OCI-LY1 (cell line): ENCODE results near the gene RANBP1.

Experiments used
- EZH2 ChIP-seq: fragments of 200-600 bp; sonication (generic), shearing (Covaris generic); IDR thresholded peaks from 2 replicates; pipeline ENCODE4 v1.8.0; 2017; ENCODE audit warnings: borderline replicate concordance, mixed run types, mild to moderate bottlenecking, antibody characterized with exemption, low read length, moderate library complexity, mixed read lengths
- TF ChIP-seq, protein P1 (sequence below): fragments of 200-600 bp; sonication (generic), shearing (Covaris generic); IDR thresholded peaks from 2 replicates; pipeline ENCODE4 v1.5.1; 2017; ENCODE audit warnings: mild to moderate bottlenecking, antibody characterized with exemption, low read length, moderate library complexity, mixed read lengths

DNA sequence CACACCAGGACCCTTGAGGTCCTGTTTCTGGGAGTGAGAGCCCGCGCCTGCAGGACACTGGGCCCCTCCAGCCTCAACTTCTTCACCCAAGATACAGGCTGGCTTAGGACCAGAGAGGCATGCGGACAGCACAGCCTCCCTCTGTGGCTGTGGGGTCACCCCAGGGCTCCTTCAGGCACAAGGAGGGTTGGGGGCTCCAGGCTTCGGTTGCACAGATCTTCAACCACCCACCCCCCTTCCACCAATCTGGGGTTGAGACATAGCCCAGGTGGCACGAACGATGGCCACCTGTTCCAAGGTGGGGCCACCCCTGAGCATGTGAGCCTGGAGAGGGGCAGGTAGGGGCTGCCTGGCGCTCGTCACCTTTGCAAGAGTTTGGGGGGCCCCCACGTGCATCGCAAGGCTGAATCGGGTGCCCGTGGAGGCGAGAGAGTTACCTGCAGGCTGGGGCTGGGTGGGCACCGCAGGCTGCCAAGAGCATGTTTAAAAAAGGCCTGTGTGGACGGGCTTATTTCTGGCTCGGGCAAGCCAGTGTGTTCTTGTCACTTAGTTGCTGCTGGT lies 16.9 kb downstream of the RANBP1 start:
- TF ChIP-seq, protein P1, sequence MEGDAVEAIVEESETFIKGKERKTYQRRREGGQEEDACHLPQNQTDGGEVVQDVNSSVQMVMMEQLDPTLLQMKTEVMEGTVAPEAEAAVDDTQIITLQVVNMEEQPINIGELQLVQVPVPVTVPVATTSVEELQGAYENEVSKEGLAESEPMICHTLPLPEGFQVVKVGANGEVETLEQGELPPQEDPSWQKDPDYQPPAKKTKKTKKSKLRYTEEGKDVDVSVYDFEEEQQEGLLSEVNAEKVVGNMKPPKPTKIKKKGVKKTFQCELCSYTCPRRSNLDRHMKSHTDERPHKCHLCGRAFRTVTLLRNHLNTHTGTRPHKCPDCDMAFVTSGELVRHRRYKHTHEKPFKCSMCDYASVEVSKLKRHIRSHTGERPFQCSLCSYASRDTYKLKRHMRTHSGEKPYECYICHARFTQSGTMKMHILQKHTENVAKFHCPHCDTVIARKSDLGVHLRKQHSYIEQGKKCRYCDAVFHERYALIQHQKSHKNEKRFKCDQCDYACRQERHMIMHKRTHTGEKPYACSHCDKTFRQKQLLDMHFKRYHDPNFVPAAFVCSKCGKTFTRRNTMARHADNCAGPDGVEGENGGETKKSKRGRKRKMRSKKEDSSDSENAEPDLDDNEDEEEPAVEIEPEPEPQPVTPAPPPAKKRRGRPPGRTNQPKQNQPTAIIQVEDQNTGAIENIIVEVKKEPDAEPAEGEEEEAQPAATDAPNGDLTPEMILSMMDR = no peak
- no peak for TF ChIP-seq EZH2
